ENCODE measurements around the gene ADD2. TPM values are rescaled to one million over a fixed set of nuclear protein-coding genes. Genes with fewer than 3 reads are reported as not detected.

The ADD2 gene
- total RNA-seq, 2 experiments from 2014 or later = 4.4 to 6.4 TPM

DNA sequence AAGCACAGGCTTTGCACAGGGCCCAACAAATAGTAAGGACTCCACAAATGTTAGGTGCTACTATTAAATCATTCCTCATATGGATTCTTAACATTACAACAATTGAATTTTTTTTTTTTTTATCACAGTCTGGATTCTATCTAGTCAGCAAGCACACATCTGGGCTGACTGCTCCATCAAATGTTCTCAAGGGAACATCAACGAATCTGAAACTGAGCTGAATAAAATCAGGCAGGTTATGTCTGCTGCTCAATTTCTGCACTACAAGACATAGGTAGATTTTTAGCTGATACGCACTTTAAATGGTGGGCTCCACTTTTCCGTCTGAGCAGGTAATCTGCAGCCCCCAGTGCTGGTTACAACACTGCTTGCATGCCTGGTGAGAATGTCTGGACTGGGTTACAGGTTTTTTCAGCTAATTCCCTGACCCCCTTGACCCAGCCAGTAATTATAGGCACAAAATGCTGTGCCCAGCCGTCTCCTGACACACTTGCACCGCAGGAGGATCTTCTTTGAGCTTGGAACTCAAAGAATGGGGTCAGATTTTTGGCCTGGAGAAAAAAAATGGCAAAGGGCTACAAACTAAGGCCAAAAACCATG lies 44.6 kb downstream of the ADD2 start:
- POLR2A ChIA-PET = interaction anchor here (0.7 kb wide), 1 partner anchor 216 kb away, joined by 3 read pairs; no protein-coding TSS in a partner anchor
- Mint-ChIP-seq H3K4me1 (ENCODE audit: low read depth) (no peaks in the 10 kb centered on the region), H3K36me3 (ENCODE audit: low read depth) (no peaks in the 10 kb centered on the region), H3K27ac (no peak overlapping the region), H3K27me3 (no peaks in the 10 kb centered on the region), H3K4me3 (no peak overlapping the region), H3K9me3 (no peaks in the 10 kb centered on the region)
- no peaks in the 10 kb centered on the region for H3K9me3 ChIP-seq (ENCODE audit: control insufficient read depth in 1 of 2, insufficient read depth in 1 of 2, low read length in 2 of 2)
- CTCF ChIA-PET = no interaction called here
- H3K4me3 ChIP-seq (ENCODE audit: low read length) = no peak overlapping the region
- no peak overlapping the region for H3K27ac ChIP-seq (ENCODE audit: low read depth in 1 of 2, low read length in 2 of 2)
- no peaks in the 10 kb centered on the region for H3K4me1 ChIP-seq (ENCODE audit: insufficient read depth, low read length)
- no peak for ATAC-seq (ENCODE audit: poor library complexity)
- no peaks in the 10 kb centered on the region for H3K36me3 ChIP-seq (ENCODE audit: insufficient read depth, low read length)
- intact Hi-C loops (cut with DNase I, micrococcal nuclease) = no loop called here
- DNase-seq = no peak
- TF ChIP-seq, protein P1, sequence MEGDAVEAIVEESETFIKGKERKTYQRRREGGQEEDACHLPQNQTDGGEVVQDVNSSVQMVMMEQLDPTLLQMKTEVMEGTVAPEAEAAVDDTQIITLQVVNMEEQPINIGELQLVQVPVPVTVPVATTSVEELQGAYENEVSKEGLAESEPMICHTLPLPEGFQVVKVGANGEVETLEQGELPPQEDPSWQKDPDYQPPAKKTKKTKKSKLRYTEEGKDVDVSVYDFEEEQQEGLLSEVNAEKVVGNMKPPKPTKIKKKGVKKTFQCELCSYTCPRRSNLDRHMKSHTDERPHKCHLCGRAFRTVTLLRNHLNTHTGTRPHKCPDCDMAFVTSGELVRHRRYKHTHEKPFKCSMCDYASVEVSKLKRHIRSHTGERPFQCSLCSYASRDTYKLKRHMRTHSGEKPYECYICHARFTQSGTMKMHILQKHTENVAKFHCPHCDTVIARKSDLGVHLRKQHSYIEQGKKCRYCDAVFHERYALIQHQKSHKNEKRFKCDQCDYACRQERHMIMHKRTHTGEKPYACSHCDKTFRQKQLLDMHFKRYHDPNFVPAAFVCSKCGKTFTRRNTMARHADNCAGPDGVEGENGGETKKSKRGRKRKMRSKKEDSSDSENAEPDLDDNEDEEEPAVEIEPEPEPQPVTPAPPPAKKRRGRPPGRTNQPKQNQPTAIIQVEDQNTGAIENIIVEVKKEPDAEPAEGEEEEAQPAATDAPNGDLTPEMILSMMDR (IDR thresholded peaks at IDR 0.05) = no peak
- no peaks in the 10 kb centered on the region for H3K27me3 ChIP-seq (ENCODE audit: control insufficient read depth in 1 of 2, insufficient read depth in 2 of 2, low read length in 2 of 2)

DNA sequence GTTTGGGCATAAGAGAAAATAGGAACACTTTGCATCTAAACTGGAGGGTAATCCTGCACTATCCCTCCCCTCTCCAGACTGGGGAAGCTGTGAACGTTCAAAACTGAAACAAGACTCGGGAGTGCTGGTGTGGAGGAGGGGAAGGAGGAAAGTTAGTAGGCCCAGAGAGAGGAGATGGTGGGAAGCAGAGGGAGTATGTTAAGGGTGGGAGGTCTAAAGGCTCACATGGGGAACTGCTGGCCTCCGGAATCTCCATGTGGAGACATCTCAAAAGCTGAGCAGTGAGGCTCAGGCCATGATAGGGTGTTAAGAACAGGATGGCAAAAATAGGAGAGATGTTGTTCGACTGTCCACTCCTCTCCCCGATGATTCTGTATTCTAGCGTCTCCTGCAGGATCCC lies 47.9 kb downstream of the ADD2 start:
- intact Hi-C loops (cut with DNase I, micrococcal nuclease) = no loop called here
- CTCF ChIA-PET = no interaction called here
- POLR2A ChIA-PET = no interaction called here

DNA sequence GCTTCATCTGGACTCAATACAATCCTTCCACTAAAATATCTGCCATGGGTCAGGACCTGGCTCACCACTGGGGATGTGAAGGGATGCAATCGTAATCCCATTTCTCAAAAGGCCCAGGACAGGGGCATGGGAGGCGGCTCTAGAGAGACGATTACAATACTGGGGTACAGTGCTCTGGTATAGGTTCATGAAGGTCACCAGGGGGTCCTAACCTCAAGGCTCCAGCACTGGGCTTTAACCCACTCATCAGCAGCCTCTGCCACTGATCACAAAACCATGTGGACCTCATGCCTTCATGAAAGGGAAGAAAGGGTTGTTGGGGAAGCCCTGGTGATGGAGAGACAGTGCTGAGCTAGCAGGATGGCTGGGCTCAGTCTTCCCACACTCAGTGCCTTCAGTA lies 48.8 kb downstream of the ADD2 start:
- Histone ChIP-seq H3K4me1 (ENCODE audit: insufficient read depth, low read length) (no peaks in the 10 kb centered on the region), H3K27ac (ENCODE audit: low read depth in 1 of 2, low read length in 2 of 2) (no peak overlapping the region), H3K4me3 (ENCODE audit: low read length) (no peak overlapping the region), H3K9me3 (ENCODE audit: control insufficient read depth in 1 of 2, insufficient read depth in 1 of 2, low read length in 2 of 2) (no peaks in the 10 kb centered on the region), H3K27me3 (ENCODE audit: control insufficient read depth in 1 of 2, insufficient read depth in 2 of 2, low read length in 2 of 2) (no peaks in the 10 kb centered on the region), H3K36me3 (ENCODE audit: insufficient read depth, low read length) (no peaks in the 10 kb centered on the region)
- no peak for ATAC-seq (ENCODE audit: poor library complexity)
- H3K27ac Mint-ChIP-seq = no peak overlapping the region
- CTCF ChIA-PET = no interaction called here
- TF ChIP-seq, protein P1 (IDR thresholded peaks at IDR 0.05) = no peak
- H3K4me3 Mint-ChIP-seq = no peak overlapping the region
- no peaks in the 10 kb centered on the region for H3K27me3 Mint-ChIP-seq
- H3K36me3 Mint-ChIP-seq (ENCODE audit: low read depth) = no peaks in the 10 kb centered on the region
- POLR2A ChIA-PET = no interaction called here
- DNase-seq = no peak
- H3K9me3 Mint-ChIP-seq = no peaks in the 10 kb centered on the region
- H3K4me1 Mint-ChIP-seq (ENCODE audit: low read depth) = no peaks in the 10 kb centered on the region
- intact Hi-C loops (cut with DNase I, micrococcal nuclease) = no loop called here

More for the DNA sequence above, 47.9 kb downstream of the ADD2 start:
- no peaks in the 10 kb centered on the region for H3K9me3 Mint-ChIP-seq
- TF ChIP-seq, protein P1 (IDR thresholded peaks at IDR 0.05) = no peak
- no peaks in the 10 kb centered on the region for H3K27me3 Mint-ChIP-seq
- Histone ChIP-seq H3K36me3 (ENCODE audit: insufficient read depth, low read length) (no peaks in the 10 kb centered on the region), H3K27me3 (ENCODE audit: control insufficient read depth in 1 of 2, insufficient read depth in 2 of 2, low read length in 2 of 2) (no peaks in the 10 kb centered on the region), H3K27ac (ENCODE audit: low read depth in 1 of 2, low read length in 2 of 2) (no peak overlapping the region), H3K9me3 (ENCODE audit: control insufficient read depth in 1 of 2, insufficient read depth in 1 of 2, low read length in 2 of 2) (no peaks in the 10 kb centered on the region), H3K4me1 (ENCODE audit: insufficient read depth, low read length) (no peaks in the 10 kb centered on the region), H3K4me3 (ENCODE audit: low read length) (no peak overlapping the region)
- DNase-seq = no peak
- H3K4me1 Mint-ChIP-seq (ENCODE audit: low read depth) = no peaks in the 10 kb centered on the region
- H3K4me3 Mint-ChIP-seq = no peak overlapping the region
- no peak overlapping the region for H3K27ac Mint-ChIP-seq
- H3K36me3 Mint-ChIP-seq (ENCODE audit: low read depth) = no peaks in the 10 kb centered on the region
- no peak for ATAC-seq (ENCODE audit: poor library complexity)

Measured in CD4-positive, alpha-beta T cell (primary cell).